ENCODE results near the gene UBR4. TPM values are rescaled to one million over a fixed set of nuclear protein-coding genes. Genes with fewer than 3 reads are reported as not detected.

UBR4 gene
- total RNA-seq, 4 donors from 2014 or later, result 124 to 198 (median 131) TPM

- no peak for TF ChIP-seq CTCF (IDR thresholded peaks at IDR 0.05; ENCODE audit: low read depth)
Measured at GRCh38 chr1:19032413-19032695, 177.7 kb downstream of the UBR4 start.

GRCh38 chr1:19029191-19030085, 180.6 kb downstream of the UBR4 start:
- no peak for TF ChIP-seq CTCF (IDR thresholded peaks at IDR 0.05; ENCODE audit: low read depth)

GRCh38 chr1:19028546-19029129, 181.4 kb downstream of the UBR4 start:
- TF ChIP-seq CTCF (IDR thresholded peaks at IDR 0.05; ENCODE audit: low read depth), result no peak

- TF ChIP-seq CTCF (IDR thresholded peaks at IDR 0.05; ENCODE audit: low read depth), result no peak
Measured at GRCh38 chr1:19028110-19028509, 182.0 kb downstream of the UBR4 start.

Other genes with a start within 250 kb of the UBR4 start
- 10 to 100 TPM; 16.0 to 35.2 (median 31.5) TPM for gene EMC1, start 41.3 kb upstream of the UBR4 start, total RNA-seq
- gene MRTO4, start 41.5 kb upstream of the UBR4 start, total RNA-seq, result 10 to 100 TPM; 13.2 to 20.9 (median 20.4) TPM
- 1 to 10 TPM in 2 of 4 donors, under 1 TPM in 1, not detected in 1; 0.51 to 2.4 (median 2.0) TPM for gene AKR7A3, start 78.5 kb upstream of the UBR4 start, total RNA-seq
- 100 to 1,000 TPM in 1 of 4 donors, 10 to 100 TPM in 3; 25.6 to 100 (median 76.4) TPM for gene AKR7A2, start 101.9 kb upstream of the UBR4 start, total RNA-seq
- gene SLC66A1, start 102.1 kb upstream of the UBR4 start, total RNA-seq, result 10 to 100 TPM in 3 of 4 donors, 1 to 10 TPM in 1; 8.4 to 12.7 (median 11.6) TPM